ENCODE data around the gene MXRA8.

DNA sequence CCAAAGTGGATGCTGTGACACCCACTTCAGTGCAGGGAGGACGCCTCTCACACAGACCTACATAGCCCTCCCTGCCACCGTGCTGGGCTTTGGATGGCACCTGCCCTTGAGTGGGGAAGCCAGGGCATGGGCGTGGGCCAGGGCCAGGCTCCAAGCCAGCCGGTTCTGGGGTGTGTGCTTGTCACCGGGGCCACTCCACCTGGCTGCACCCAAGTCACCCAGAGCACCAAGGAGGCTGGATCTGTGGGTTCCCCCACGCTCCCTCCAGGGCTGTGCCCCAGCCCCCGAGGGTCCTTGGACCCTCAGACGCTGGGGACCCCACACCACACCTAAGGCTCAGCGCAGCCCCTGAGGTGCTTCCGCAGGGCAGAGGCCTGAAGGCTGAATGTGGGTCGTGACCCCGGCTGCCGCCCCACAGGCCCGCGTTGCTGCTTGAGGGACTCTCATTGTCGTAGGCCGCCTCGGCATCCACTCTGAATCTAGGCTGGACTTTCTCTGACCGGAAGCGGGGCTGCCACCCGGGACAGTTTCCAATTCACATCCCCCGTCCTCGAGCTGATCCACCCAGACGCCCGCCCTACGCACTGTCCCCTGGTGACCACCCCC lies 1.5 kb downstream of the MXRA8 start:
- TF ChIP-seq, protein P1, sequence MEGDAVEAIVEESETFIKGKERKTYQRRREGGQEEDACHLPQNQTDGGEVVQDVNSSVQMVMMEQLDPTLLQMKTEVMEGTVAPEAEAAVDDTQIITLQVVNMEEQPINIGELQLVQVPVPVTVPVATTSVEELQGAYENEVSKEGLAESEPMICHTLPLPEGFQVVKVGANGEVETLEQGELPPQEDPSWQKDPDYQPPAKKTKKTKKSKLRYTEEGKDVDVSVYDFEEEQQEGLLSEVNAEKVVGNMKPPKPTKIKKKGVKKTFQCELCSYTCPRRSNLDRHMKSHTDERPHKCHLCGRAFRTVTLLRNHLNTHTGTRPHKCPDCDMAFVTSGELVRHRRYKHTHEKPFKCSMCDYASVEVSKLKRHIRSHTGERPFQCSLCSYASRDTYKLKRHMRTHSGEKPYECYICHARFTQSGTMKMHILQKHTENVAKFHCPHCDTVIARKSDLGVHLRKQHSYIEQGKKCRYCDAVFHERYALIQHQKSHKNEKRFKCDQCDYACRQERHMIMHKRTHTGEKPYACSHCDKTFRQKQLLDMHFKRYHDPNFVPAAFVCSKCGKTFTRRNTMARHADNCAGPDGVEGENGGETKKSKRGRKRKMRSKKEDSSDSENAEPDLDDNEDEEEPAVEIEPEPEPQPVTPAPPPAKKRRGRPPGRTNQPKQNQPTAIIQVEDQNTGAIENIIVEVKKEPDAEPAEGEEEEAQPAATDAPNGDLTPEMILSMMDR (IDR thresholded peaks at IDR 0.05) = no peak
- no peak for TF ChIP-seq POLR2AphosphoS5 (IDR thresholded peaks at IDR 0.05)
